Activated T-cell treated with anti-CD3 and anti-CD28 coated beads for 4 hours (primary cell): Measurements from ENCODE around the gene SLC44A1.
"Not testable (repeated sequence)": the region's sequence is repeated elsewhere in the genome, so short reads cannot be mapped to it uniquely, and the experiment has no call there.

Experiments used
- DNase-seq: peaks from one replicate; pipeline ENCODE4 v3.0.0-alpha.2; 2020

SLC44A1 gene

DNA sequence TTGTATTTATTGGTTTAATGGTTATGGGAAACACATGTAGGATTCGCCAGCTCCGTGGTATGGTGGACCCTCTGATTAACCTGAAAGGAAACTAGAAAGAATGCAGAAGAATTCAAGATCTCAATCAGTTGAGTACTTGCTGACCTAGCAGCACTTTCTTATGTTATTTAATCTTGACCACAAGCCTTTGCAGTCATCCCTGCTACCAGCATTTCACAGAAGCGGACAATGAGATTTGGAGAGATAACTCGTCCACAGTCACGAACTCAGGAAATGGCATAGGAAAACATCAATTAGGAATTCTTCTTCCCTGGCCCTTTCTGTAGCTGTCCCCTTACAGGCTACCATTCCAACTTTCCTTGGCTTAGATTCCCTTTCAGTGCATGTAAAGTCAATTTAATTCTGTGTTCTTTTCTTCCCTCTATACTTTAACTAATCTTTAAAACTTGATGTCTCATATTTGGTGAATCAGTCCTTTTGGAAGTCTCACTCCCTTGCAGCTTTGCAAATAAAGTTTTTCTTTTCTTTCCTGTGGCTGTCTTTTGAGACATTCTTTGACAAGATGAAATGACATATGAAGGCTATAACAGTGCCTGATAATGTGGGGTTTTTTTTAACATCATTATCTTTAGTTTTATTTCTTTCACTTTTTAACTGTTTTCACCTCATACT, 1.3 kb upstream of the SLC44A1 start:
- DNase-seq: no peak

DNA sequence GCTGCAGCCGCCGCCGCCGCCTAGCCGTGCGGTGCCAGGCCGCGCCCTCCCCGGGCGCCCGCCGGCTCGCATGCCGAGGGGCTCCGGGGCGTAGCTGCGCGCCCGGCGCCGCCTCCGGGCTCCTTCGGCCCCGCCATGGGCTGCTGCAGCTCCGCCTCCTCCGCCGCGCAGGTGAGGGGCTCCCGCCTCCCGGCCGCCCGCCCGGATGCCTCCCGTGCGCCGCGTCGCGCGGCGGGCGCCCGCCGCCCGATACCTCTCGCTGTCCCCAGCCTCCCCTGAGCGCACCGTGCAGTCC, 230 bp downstream of the SLC44A1 start:
- DNase-seq: no peak

DNA sequence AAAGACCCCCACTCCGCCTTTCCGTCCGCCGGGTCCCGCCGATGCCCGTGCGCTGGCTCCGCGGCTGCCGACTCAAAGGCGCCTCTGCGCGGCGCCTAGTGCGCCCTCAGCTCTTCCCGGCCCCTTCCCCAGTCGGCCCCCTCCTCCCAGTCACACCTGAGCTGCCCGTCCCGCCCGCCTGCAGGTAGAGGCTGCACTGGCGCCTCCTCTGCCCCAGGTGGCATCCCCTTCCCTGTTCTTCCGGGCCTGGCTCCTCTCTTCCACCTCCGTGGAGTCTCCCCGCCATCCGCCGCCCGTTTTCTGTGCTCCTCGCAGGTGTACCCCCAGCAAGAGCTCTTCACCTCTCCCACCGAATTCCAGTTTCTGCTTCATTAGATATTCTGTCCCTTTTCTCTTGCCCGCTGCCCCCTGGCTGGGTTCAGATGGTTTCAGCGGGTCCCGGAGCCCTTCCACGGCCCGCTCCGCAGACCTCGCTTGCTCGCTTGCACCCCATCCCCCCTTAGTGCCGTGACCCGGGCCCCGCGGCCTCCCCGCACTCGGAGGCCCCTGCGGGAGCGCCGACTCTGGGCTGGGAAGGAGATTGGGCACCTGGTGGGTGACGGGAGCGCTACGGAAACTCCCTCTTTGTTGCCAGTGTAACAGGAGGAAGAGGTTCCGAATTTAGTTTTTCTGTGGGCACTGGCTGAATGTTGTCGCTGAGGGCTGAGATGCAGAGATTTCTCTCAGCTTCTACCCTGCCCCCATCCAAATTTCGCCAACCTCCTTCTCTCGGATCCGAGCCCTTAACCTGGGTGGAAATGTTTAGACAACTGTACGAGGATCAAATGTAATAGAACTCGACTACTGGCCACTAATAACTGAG, 809 bp downstream of the SLC44A1 start:
- DNase-seq: peak; percentile 10

DNA sequence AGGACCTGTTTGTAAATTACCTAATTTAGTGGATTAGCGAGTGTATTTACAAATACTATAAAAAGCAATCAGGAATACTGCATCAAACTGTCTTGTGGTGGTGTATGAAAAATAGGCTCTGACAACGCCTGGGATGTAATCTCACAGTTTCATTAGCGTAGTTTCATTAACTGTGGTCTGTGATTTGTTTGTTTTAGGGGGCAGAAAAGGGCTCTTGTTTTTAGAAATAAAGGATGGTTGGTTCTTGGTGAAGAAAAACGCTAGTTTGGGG, 1.4 kb downstream of the SLC44A1 start:
- DNase-seq: no peak

DNA sequence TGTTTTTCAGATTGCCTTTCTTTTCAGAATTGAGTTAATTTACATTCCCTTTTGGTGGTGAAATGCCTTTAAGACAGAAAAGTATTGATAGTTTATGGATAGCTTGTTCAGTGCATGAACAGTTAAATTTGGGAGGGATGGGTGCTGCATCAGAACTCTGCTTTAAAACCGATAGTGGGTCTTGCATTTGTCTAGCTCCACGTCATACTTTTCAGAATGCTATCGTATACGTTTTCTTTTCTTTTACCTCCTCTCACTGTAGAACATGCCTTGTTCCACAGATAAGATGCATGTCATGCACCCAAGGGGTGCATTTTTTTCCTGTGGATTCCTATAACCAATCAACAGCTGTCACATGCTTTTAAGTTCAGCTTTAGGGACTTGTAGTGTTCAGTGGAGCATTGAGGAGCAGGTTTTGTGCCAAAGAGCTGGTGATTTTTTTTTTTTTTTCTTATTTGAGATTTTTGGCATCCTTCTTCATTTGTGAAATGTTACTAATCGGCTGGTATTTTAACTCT, 2.3 kb downstream of the SLC44A1 start:
- DNase-seq: no peak

DNA sequence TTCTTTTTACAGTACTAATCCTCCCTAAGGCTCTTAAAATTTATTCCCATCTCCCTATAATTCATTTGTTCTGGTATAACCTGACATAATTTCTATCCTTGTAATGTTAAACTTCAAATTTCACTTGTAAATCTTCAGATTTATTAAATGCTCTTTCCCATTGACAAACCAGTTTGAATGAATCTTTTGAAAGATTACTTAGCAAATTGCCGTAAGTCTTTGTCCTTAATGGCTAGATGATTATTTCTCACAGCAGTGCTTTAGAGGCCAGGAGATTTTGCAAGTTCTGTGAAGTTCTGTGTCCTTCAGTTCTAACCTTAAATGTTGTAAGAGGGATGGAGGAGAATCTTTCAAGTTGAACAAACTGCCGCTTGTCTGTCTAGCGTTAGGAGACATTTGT, 4.2 kb downstream of the SLC44A1 start:
- DNase-seq: no peak

DNA sequence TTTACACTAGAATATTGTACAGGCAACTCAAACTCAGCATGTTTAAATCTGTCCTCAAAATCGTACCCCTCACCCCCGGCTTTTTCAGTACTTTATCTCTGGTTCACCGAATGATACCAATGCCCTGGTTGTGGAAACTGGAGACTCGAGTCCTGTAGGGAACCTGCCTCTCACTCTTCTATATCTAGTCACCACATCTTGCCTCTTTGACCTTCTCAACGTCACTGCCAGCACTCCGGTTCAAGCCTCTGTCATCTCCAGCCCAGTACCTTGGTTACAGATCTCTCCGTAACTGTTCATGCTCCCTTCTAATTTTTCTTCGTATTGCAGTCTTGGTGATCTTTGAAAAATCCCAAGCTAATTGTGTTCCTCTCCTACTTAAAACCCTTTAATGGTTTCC, 6.7 kb downstream of the SLC44A1 start:
- no peak for DNase-seq

DNA sequence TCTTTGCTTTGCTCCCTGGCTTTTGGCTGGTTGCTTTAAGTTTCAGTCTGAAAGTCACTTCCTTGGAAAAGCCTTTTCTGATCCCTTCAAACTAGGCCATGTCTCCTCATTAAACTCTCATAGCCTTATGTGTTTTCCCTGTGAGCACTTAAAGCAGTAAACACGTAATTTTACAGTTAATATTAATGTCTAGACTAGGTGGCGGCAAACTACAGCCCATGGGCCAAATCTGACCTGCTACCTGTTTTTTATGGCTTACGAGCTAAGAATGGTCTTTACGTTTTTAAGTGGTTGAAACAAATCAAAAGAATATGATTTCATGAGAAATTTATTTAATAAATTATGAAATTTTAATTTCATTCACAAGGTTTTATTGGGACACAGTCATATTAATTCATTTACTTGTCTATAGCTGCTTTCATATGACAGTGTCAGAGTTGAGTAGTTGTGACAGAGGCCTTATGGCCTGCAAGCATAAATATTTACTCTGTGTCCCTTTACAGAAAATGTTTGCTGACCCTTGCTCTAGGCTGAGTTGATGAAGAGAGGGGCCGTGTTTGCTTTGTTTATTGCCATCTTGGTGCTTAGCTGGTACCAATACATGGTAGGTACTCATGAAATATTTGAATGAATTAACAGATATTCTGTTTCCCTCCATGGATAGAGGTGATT, 7.4 kb downstream of the SLC44A1 start:
- DNase-seq: no peak

DNA sequence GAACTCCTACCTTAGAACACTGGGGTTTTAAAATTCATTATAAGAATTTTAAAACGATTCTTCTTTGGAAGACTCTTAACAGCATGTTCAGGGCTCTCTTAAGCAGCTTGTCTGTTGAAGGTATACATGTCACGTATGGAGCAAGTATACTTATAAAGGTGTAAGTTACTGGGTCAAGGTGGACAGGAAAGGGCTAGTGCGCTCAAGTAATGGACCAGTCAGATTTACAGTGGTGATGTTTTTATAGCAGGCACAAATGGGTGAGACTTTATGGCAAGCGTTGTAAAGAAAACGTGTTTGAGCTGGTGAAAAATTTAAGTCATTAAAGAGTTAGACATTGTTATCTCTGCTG, 7.9 kb downstream of the SLC44A1 start:
- DNase-seq: no peak

DNA sequence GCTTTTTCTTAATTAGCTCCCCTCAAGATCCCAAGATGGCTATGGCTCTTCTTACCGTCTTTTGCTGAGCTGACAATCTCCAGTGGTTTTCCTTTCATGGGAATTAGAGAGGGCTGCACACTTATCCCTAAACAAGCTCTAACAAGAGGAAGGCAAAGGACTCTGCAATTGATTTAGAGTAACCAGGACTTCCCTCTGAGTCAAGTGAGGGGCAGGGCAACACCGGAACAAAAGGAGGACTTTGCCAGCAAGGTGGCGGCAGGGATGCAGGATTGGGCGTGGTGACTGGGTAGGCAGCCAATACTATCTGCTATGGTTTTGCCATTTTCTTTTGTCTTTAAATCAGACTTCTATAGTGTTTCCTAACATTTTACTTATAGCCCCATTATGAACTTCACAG, 9.8 kb downstream of the SLC44A1 start:
- no peak for DNase-seq

DNA sequence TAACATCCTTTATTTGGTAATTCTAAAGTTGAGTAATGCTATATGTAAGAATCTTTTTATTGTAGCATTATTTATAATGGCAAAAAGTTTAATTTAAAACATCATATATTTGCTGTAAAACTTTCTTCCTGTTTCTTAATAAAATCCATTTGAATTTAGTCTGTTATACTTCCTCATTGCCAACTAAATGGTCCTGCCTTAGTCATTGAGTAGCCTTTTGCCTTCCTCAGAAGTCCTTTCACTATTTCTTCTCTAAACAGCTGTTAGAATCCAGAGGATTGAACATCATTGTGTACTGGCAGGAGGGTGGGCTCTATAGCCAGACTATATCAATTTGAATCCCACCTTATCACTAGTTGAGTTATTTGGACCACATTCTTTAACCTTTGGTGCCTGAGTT, 11.0 kb downstream of the SLC44A1 start:
- no peak for DNase-seq

DNA sequence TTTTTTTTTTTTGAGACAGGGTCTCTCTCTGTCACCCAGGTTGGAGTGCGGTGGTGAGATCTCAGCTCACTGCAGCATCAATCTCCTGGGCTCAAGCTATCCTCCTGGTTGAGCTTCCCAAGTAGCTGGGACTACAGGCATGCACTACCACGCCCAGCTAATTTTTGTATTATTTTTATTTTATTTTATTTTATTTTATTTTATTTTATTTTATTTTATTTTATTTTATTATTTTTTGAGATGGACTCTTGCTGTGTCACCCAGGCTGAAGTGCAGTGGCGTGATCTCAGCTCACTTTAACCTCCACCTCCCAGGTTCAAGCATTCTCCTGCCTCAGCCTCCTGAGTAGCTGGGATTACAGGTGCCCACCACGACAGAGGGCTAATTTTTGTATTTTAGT, 12.1 kb downstream of the SLC44A1 start:
- DNase-seq: not testable (repeated sequence)

DNA sequence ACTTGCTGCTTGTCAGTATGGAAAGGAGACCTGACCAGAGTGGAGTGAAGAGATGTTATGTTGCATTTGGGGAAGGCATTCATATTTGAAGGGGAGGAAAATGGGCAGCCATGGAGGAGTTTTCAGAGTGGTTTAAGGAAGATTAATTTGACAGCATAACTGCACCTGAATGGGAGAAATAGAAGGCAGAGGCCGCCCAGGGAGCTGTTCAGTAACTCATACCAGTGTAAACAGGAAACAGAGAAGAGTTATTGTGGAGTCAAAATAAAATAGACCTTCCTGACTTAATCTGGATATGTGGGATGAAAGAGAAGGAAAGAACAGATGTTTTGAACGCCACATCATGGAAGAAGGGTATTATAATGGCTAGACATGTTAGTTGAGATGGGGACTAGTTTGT, 13.4 kb downstream of the SLC44A1 start:
- no peak for DNase-seq

DNA sequence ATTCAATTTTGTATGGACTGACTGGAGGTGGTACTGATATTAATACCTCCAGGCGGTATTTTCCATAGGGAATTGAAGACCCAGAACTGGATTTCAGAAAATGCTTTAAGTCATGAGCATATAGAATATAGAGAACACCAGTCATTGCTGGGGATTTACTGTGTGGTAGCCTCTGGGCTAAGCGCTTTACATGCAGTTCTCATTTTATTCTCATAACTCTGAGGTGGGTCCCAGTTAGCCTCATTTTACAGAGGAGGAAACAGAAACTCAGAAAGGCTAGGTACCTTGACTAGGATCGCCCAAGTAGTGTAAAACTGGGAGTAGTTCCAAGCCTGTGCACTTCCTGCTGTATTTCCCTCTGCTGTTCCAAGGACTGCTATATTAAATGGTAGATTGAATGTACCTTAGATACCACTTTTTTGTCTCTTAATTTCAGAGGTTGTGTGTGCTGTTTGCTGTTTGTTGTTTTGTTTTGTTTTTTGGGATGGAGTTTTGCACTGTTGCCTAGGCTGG, 13.8 kb downstream of the SLC44A1 start:
- DNase-seq: no peak

DNA sequence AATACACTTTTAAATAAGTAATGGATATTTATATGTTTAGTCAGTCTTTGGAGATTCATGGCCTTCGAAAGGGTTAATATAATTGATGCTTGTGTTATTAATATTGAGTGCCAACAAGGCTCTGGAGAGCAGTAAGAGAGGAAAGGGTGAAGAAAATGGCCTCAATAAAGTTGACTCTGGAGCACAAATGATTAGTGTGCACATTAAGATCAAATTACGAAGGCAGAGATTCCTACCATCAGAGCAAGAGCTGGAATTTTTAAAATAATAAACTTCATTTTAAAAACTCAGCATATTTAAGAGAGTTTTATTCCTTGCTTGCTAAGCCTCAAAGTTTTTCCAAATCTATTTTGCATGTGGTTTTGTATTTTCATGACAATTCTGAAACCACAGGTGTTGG, 14.8 kb downstream of the SLC44A1 start:
- no peak for DNase-seq

DNA sequence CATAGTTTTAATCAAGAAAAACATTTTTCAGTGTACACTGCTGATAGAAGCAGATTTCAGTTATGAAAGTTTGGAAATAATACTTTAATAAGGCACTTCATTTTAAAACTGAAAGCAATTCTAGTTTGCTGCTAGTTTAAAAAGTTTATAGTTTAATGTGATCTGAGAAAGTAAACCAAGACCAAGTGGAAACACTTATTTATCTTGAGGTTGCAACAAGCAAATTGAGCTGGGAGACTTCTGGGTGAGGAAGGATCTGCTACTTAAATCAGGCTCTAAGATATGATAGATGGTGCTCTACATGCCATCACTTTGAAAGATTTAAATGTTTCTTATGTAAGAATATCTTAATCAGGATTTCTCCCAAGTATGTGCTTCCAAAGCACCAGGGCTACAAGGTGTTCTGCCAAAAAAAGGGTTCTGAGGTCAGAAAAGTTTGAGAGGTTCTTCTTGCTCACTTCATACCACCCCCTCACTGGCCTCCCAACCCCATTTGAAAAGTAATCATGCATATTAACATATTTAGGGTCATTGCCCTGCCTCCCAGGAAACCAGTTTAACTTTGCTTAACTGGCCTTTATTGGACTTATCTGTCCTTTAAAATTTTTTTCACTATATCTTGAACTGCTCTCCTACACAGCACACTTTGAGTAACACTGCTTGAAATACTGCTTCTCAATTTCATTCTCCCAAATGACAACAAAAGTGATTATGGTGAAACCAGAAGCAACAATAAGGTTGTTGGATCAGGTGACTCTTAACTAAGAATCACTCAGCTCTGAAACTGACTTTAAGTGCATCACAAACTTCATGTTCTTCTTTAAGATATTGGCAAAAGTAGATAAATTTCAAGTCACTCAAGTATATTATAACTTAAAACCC, 15.5 kb downstream of the SLC44A1 start:
- no peak for DNase-seq

DNA sequence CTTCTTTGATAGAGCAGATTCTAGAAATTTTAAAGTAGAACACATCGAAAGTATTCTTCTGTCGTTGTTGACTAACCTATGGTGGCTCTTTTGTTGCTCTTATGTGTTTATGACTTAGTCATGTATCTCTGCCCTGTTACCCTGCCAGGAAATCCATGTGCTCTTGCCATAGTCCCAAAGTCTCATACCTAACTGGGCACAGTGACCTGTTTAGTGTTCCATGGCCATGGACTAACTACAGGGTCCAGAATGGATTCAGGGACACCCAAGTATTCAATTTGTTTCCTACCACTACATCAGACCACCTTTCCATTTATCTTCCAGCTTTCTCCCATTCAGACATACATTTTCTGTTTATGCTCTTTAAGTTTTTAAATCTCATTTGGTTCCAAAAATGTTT, 18.0 kb downstream of the SLC44A1 start:
- no peak for DNase-seq

DNA sequence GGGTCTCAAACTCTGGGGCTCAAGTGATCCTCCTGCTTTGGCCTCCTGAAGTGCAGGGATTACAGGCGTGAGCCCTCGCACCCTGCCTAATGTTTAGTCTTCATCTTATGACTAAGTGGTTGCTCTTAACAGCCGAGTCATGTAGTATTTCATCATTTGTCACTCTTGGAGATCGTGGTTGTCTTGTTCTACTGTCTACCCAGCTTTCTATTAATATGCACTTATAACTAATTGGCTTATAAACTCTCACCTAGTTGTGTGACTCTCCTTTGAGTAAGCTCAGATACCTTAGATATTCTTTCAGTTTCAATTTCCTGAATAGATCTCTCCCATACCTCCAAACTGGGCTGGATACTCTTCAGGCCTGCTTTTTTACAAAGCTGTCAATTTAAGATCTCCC, 19.9 kb downstream of the SLC44A1 start:
- no peak for DNase-seq

DNA sequence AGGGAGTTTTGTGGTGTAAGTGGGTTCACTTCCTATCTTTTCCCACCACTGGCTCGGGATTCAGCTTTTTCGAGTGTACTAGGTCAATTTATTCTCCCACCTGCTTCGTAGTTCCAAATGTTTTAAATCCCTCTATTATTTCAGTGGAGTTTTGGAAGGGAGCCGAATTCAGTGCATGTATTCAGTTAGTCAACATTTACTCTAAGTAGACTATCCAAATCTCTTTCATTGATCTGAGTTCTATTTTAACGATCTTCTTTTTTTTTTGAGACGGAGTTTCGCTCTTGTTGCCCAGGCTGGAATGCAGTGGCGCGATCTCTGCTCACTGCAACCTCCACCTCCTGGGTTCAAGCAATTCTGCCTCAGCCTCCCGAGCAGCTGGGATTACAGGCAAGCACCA, 23.8 kb downstream of the SLC44A1 start:
- not testable (repeated sequence) for DNase-seq

DNA sequence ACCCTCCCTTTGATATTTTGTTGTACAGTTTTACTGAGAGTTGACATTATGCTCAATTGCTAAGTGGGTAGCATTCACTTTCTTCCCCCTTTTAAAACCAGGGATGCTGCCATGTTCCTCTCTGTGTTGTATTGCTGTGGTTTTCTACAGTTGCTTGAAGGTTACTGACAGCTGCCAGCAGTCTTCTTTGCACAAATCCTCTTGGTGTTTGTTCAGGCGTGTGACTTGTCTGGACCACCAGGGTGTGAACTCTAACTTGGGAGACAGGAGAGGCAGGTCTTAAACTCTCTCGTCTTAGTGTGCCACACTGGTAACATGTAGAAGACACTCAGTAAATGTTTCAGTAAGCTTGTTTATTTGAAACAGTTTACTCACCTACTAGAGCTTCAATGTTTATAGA, 25.1 kb downstream of the SLC44A1 start:
- DNase-seq: no peak

DNA sequence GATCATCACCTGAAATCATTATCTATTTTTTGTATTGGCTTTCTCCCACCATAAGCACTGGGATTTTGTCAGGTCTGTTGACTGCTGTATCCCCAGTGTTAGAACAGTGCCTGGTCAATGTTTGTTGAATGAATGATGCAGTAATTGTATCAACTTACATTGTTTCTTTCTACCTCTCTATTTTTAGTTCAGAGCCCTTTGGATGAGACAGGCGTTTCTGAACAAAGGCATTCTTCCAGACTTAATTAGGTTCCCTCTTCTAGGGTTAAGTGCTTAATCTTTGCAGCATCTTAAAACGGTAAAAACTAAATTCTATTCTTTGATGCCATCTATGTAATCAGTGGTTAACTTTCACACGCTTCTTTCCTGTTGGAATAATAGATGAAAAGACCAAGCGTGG, 26.3 kb downstream of the SLC44A1 start:
- no peak for DNase-seq

DNA sequence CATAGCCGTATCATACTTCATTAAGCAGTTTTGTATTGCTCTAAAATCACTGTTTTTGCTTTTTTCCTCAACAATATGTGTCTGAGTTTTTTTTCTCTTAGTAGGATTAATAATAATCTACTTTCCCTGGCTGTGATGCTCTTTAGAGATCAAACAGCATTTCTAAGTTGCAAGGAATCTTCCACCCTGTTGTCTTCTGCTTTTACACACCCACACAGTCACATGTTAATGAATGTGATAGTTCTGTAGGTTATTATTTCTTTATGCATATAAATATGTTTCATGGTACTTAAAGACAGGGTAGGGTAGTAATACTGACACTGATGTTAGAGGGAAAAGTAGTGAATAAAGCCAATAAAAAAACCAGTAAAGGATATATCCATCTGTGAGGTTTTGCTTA, 29.3 kb downstream of the SLC44A1 start:
- DNase-seq: no peak

DNA sequence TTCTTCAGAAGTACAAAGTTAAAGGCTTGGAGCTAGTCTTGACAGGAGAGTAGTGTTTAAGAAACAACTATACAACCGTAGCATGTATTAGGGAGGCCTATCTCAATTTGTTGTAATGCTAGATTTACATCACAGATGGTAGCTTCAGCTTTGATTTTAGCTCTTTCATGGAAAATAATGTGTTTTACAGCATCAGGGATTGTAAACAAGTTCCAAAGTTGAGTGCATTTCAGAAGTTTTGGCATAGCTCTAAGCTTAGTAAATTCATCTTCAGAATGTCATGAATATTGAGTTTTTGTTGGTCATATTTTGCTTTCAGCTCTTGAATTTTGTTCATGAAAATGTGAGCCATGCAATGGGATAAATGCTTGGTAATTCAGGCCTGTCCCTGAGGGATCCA, 30.7 kb downstream of the SLC44A1 start:
- DNase-seq: no peak
